NT2/D1 (cell line): ENCODE data around the gene ANK3.

Source experiments
- DNase-seq: peaks from one replicate; pipeline ENCODE4 v3.0.0-alpha.2; 2011; ENCODE audit warnings: low read depth, low spot score
- H3K27me3 ChIP-seq: 2 replicates; pipeline ENCODE4 v1.6.0; 2011; ENCODE audit warnings: mild to moderate bottlenecking; ENCODE audit not compliant: insufficient read length, insufficient read depth
- H3K36me3 ChIP-seq: 2 replicates; pipeline ENCODE4 v1.6.1; 2011; ENCODE audit warnings: mild to moderate bottlenecking, low read length, mixed read lengths; ENCODE audit not compliant: insufficient read depth, insufficient read length
- H3K4me1 ChIP-seq: 2 replicates; pipeline ENCODE4 v1.5.1; 2011; ENCODE audit not compliant: insufficient read depth, insufficient read length
- H3K4me3 ChIP-seq: 2 replicates; pipeline ENCODE4 v1.5.1; 2011; ENCODE audit warnings: low read depth; ENCODE audit not compliant: insufficient read length
- H3K9ac ChIP-seq: 2 replicates; pipeline ENCODE4 v1.6.0; 2011; ENCODE audit warnings: low read depth; ENCODE audit not compliant: insufficient read length
- H3K9me3 ChIP-seq: 2 replicates; pipeline ENCODE4 v1.5.1; 2011; ENCODE audit warnings: mild to moderate bottlenecking, low read length; ENCODE audit not compliant: insufficient read depth
- SUZ12 ChIP-seq: IDR thresholded peaks from 2 replicates; pipeline ENCODE4 v1.6.1; 2011; ENCODE audit not compliant: insufficient read length, insufficient read depth; ENCODE audit errors: extremely low read depth
- YY1 ChIP-seq: IDR thresholded peaks from 2 replicates; pipeline ENCODE4 v1.6.1; 2011; ENCODE audit not compliant: insufficient read length, insufficient read depth
- ZNF274 ChIP-seq: IDR thresholded peaks from 2 replicates; pipeline ENCODE4 v1.6.1; 2011; ENCODE audit warnings: mild to moderate bottlenecking, low read depth, low read length

ANK3 gene

DNA sequence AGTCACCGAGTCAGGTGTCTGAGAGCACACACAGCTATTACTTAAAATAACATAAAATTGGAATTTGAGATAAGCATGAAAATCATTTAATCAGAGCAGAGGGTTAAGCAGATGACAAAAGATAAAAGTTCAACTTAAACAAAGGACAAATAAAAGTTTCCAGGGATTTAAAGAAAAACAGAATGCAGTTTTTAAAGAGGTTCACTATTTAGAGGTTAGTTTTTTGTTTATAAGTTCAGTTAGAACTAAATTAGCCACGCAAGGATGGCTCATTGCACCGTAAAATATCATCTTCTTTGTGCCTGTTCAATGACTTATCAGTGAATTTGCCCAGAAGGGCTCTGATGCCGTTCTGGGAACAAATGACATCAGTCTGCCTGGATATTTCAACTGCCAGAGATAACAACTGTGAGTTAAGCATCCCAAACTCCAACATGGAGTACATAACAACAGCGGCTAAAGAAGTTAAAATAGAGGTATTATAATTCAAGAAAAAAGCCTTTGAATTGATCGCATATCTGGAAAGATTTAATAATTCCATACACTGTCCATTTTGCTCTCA is 107.8 kb downstream of the ANK3 start:
- H3K4me3 ChIP-seq = no peak overlapping the region
- no peak for DNase-seq
- H3K4me1 ChIP-seq = no peaks in the 10 kb centered on the region
- no peaks in the 10 kb centered on the region for H3K9me3 ChIP-seq
- TF ChIP-seq ZNF274 (no peak), YY1 (no peak), SUZ12 (no peak)
- no peak overlapping the region for H3K9ac ChIP-seq
- no peaks in the 10 kb centered on the region for H3K36me3 ChIP-seq
- no peaks in the 10 kb centered on the region for H3K27me3 ChIP-seq

DNA sequence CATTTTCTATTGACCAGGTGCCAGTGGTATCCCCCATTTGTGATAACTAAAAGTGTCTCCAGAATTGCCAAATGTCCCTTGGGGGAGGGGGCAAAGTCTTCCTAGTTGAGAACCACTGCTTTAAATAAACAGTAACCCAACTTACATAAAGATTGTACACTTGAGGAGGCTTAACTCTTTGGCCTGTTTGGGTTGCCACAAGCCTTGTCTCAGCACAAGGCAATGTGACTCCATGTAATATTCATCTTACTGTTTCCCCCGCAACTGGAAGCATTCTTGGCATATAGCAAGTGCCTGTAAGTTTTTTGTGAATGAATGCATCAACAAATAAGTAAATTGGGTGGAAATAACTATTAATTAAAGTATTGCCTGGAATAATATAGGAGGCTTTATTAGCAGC is 108.3 kb downstream of the ANK3 start:
- Histone ChIP-seq H3K4me3 (no peak overlapping the region), H3K9ac (no peak overlapping the region), H3K36me3 (no peaks in the 10 kb centered on the region), H3K4me1 (no peaks in the 10 kb centered on the region), H3K9me3 (no peaks in the 10 kb centered on the region), H3K27me3 (no peaks in the 10 kb centered on the region)
- TF ChIP-seq YY1 = no peak
- no peak for TF ChIP-seq ZNF274
- no peak for TF ChIP-seq SUZ12
- DNase-seq = no peak

DNA sequence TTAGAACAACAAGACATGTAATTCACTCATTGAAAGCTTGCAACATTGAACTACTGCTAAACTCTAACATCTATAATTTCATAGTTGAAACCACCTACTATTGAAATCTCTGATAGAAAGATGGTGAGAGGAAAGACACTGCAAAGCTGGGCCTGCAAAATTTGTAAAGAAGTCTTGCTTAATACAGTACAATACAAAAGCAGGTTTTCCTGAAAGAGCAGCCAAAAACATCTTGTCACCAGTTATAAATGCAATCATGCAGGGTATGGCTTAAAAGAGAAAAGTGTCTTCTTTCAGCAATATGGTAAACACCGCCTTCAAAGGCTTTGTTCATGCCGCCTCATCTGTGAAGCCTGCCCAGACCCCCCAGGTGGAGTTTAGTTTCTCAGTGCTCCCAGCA is 109.2 kb downstream of the ANK3 start:
- H3K4me1 ChIP-seq = no peaks in the 10 kb centered on the region
- H3K9me3 ChIP-seq = no peaks in the 10 kb centered on the region
- TF ChIP-seq YY1 = no peak
- no peak for TF ChIP-seq ZNF274
- no peak for TF ChIP-seq SUZ12
- no peak overlapping the region for H3K4me3 ChIP-seq
- H3K9ac ChIP-seq = no peak overlapping the region
- H3K36me3 ChIP-seq = no peaks in the 10 kb centered on the region
- DNase-seq = no peak
- no peaks in the 10 kb centered on the region for H3K27me3 ChIP-seq

GRCh38 chr10:60277656-60278055 is 112.0 kb downstream of the ANK3 start:
- Histone ChIP-seq H3K36me3 (no peaks in the 10 kb centered on the region), H3K4me3 (no peak overlapping the region), H3K27me3 (no peaks in the 10 kb centered on the region), H3K9ac (no peak overlapping the region), H3K9me3 (no peaks in the 10 kb centered on the region), H3K4me1 (no peaks in the 10 kb centered on the region)
- TF ChIP-seq SUZ12 (no peak), ZNF274 (no peak), YY1 (no peak)
- no peak for DNase-seq

DNA sequence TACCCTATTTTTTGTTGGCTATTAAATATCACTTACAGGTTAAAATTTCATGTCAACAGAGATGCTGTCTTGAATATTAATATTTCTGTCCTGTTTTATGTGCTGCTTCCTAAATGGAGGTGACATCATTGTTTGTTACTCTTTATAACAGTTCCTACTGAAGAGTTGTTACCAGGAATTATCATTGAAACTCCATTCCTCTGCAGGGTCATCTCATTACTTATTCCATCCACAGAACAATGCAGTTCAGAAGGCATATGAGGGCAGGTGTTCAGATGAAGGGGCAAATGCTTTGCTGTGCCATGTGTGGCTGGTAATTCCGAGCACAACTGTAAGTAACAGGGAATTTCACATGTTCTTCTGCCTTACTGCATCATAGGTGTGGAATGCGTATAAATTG is 113.4 kb downstream of the ANK3 start:
- DNase-seq = no peak
- no peaks in the 10 kb centered on the region for H3K4me1 ChIP-seq
- H3K36me3 ChIP-seq = no peaks in the 10 kb centered on the region
- H3K9me3 ChIP-seq = no peaks in the 10 kb centered on the region
- no peak overlapping the region for H3K9ac ChIP-seq
- TF ChIP-seq YY1 (no peak), SUZ12 (no peak), ZNF274 (no peak)
- H3K4me3 ChIP-seq = no peak overlapping the region
- H3K27me3 ChIP-seq = no peaks in the 10 kb centered on the region

GRCh38 chr10:60271319-60272040 is 118.2 kb downstream of the ANK3 start:
- no peak for DNase-seq
- no peaks in the 10 kb centered on the region for H3K27me3 ChIP-seq
- no peaks in the 10 kb centered on the region for H3K9me3 ChIP-seq
- no peak overlapping the region for H3K4me3 ChIP-seq
- no peaks in the 10 kb centered on the region for H3K36me3 ChIP-seq
- no peaks in the 10 kb centered on the region for H3K4me1 ChIP-seq
- no peak overlapping the region for H3K9ac ChIP-seq
- TF ChIP-seq YY1 (no peak), SUZ12 (no peak), ZNF274 (no peak)

- Histone ChIP-seq H3K4me3 (no peak overlapping the region), H3K27me3 (no peaks in the 10 kb centered on the region), H3K4me1 (no peaks in the 10 kb centered on the region), H3K9ac (no peak overlapping the region), H3K9me3 (no peaks in the 10 kb centered on the region), H3K36me3 (no peaks in the 10 kb centered on the region)
- DNase-seq = no peak
- no peak for TF ChIP-seq SUZ12
- TF ChIP-seq ZNF274 = no peak
- no peak for TF ChIP-seq YY1
These were observed 119.2 kb downstream of the ANK3 start for GRCh38 chr10:60270426-60270825.
